Activated effector memory CD4-positive, alpha-beta T cell treated with Interleukin-2 at 50 U/mL for 16 hours (primary cell): ENCODE measurements around the gene SLC11A2.

Source experiments
- DNase-seq: peaks from one replicate; pipeline ENCODE4 v3.0.0-alpha.2; 2020

SLC11A2 gene

DNA sequence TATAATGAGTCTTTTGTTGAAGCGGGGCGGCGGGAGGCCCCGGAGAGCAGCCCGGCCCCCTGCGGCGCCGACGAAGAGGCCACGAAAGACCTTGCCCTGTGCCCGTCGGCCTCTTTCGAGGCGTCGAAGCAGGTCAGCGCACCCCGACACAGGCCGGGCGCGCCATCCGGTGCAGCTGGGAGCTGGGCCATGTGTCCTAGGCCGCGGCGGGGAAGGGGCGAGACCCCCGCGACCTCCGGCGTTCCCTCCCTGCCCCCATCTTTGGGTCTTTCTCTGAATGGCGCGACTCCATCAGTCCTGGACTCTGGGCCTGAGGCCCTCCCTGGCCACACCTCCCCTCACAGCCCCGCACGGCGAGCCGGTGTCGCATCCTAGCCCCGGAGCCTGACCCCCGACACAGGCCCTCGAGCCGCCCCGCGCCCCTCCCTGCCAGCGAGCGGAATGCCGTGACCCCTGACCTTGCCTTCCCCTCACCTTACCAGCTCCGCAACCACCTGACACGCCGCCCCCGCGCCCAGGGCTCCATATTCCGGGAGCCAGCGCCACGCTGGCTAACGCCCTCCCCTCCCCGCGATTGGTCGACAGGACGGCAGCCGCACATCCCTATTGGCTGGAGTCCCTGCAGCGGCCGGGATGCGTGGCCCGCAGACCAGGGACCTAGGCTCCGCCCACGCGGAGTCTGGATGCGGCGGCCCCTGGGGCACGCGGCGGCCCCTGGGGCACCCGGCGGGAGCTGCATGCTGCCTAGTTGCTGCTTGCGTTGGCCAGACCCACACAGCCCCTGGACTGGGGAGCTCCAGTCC is at the start of gene SLC11A2:
SLC11A2 (minus strand) TSS at position 549 of the 803 bp plus-strand sequence. CDS start 15,656 bp downstream, outside the sequence.
- DNase-seq = peak; percentile 87

DNA sequence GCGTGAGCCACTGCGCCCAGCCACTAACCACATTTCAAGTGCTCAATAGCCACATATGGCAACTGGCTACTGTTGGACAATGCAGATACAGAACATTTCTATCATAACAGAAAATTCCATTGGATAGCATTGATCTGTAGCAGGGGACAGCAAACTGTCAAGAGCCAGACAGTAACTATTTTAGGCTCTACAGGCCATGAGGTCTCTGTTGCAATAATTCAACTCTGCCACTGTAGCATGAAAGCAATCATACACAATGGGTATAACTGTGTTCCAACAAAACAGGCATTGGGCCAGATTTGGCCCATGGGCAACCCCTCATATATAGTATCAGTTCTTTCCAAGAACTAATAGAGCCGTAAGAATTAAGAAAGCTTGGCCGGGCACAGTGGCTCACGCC is 49.2 kb upstream of the SLC11A2 start:
- no peak for DNase-seq

DNA sequence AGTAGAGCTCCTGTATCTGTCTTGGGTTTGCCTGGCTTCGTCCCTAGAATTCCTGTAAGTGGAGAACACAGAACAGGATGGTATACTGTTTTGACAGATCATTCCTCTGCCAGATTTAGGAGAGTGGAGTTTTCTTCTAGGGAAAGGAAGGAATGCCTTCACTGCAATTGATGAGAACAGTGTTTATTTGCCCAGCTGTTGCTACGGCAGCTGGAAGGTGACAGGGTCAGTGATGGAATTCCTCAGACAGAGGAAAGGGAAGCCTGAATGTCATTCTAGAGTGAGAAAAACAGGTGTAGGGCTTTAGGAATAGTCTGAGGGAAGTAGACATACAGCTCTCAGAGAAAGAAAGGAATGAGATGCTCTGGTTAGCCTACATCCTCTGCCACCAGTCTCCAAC is 45.5 kb upstream of the SLC11A2 start:
- no peak for DNase-seq

GRCh38 chr12:51070004-51070403 is 43.8 kb upstream of the SLC11A2 start:
- DNase-seq = no peak

DNA sequence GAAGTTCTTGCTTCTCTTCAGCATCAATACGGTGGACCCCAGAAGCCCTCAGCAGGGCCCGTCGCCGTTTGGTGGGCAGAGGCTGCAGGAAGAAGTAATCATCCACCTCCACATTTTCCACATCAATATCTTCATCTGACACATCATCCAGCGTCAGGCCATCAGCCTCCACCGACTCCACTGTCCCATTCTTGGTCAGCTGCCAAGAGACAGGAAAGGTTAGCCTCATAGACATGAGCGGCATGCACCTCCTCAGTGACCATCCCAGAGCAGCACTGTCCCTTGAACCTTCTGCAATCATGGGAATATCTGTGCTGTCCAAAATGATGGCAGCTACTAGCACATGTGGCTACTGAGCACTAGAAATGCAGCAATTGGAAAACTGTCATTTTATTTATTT is 41.6 kb upstream of the SLC11A2 start:
- no peak for DNase-seq

- DNase-seq = no peak
These were observed 41.0 kb upstream of the SLC11A2 start for GRCh38 chr12:51067229-51067628.

DNA sequence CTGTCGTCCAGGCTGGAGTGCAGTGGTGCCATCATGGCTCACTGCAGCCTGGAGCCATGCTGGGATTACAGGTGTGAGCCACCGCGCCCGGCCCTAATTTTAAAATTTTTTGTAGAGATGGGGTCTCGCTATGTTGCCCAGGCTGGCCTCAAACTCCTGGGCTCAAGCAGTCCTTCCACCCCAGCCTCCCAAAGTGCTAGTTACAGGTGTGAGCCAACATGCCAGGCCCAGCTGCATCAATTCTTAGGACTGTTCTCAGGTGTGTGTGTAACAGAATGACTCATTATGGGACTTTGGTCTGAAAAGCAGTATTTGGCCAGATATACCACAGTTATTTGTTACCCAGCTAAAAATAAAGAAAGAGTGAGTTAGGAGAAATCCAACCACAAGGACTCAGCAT is 39.3 kb upstream of the SLC11A2 start:
- DNase-seq = no peak

GRCh38 chr12:51062631-51063397 is 36.6 kb upstream of the SLC11A2 start:
- DNase-seq = no peak

DNA sequence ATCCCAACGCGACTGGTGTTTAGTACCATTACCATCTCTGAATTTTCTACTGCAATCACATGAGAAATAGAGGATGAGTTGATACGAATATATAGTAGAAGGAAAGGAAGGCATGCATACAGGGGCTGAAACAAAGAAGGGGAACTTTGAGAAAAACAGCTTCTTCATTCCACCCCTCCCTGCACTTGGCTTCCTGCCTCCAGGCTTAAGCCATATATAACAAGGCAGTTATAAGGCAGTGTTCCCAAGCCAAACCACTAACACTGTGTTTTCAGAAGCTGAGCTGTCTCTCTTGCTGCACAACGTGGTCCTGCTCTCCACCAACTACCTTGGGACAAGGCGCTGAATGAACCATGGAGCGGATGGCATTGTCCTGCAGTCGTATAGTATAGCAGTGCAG is 32.9 kb upstream of the SLC11A2 start:
- no peak for DNase-seq

- no peak for DNase-seq
These were observed 30.1 kb upstream of the SLC11A2 start for GRCh38 chr12:51056242-51056641.

- DNase-seq = no peak
These were observed 28.9 kb upstream of the SLC11A2 start for GRCh38 chr12:51055060-51055459.

- DNase-seq = no peak
These were observed 25.6 kb upstream of the SLC11A2 start for GRCh38 chr12:51051787-51052186.

DNA sequence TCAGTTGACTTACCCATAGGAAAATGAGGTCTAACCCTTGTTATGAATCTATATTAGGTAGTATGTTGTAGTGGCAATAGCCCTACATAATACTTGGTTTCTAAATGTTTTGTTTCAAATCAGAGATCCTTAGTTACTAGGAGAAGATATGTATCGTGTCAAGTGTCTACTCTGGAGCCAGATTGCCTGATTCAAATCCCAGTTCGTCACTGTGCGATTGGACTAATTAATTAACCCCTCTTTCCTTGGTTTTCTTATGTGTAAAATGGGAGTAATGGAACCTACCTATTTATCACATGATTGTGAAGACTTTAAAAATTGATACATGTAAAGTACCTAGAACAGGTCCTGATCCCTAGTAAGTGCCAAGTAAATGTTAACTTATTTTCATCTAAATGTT is 23.3 kb upstream of the SLC11A2 start:
- no peak for DNase-seq

- no peak for DNase-seq
These were observed 22.6 kb upstream of the SLC11A2 start for GRCh38 chr12:51048661-51049251.

DNA sequence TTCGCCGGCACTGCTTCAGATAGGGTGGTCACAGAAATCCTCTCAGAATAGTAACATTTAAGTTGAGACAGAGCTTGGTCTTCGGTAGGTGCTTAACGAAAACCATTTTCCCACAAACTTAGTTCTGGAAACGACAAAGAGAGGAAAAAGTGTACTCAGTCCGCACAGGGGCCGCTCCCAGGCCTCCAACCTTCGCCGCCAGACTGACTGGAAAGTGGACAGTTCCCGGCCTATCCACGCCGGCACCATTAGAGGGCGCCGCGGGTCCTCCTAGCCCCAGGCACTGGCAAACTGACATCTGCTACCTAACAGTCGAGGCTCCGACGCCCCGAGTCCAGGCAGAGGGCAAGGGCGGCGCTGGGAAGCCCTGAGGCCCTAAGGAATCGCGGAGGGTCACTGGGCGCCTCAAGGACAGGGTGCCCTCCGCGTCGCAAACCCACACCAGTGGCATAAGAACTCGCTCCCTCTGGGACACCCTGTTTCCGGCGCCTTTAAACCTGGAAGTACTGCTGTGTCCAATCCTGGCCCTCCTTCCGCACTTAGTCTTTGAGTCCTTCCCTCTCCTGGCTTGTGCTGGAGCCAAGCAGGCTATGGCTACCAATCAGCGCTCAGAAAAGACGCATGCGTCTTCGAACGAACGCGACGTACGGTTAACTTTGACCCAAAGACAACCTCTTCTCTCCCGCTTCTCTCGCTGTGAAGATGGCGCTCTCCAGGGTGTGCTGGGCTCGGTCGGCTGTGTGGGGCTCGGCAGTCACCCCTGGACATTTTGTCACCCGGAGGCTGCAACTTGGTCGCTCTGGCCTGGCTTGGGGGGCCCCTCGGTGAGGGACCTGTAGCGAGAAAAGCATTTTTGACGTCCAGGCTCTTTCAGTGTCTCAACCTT is 21.7 kb upstream of the SLC11A2 start, which contains the start of gene LETMD1:
LETMD1 (plus strand) TSS at position 673 of the 886 bp plus-strand sequence; CDS start at position 703, 30 bp downstream.
- DNase-seq = peak; percentile 85

- DNase-seq = no peak
These were observed 10.1 kb upstream of the SLC11A2 start for GRCh38 chr12:51036279-51036678.

DNA sequence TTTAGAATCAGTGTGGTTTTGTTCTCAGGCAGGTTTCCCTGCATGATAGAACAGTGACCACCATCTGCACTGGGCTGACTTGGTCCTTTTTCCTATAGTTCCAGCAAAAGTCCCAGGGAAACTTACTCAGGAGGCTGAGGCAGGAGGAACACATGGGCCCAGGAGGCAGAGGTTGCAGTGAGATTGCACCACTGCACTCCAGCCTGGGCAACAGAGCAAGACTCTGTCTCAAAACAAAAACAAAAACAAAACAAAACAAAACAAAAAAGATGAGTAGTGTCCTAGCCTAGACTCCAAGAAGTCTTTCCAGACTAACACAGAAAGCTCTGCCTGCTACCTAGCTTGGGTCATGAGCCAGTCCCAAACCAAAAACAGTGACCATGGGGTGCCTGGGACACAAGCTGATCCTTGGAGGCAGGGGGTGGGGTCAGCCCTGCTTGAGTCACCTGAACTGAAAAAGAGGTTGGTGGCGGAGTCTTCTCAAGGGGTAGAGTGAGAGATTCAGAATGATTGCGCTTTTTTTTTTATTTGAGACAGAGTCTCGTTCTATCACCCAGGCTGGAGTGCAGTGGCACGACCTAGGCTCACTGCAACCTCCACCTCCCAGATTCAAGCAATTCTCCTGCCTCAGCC is 7.4 kb upstream of the SLC11A2 start:
- DNase-seq = no peak

DNA sequence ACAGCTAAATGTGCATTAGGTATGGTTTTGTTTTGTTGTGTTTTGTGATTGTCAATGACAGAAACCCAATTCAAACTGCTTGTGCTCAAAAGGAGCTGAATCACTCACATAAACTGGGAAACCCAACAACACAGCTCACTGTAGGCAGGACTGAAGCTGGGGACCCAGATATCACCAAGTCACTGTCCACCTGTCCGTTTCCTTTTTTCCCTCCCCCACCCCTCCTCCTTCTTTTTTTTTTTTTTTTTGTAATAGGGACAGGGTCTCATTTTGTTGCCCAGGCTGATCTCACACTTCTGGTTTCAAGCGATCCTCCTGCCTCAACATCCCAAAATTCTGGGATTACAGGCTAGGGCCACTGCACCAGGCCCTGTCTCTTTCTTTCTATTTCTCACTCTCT is 6.9 kb upstream of the SLC11A2 start:
- DNase-seq = no peak

DNA sequence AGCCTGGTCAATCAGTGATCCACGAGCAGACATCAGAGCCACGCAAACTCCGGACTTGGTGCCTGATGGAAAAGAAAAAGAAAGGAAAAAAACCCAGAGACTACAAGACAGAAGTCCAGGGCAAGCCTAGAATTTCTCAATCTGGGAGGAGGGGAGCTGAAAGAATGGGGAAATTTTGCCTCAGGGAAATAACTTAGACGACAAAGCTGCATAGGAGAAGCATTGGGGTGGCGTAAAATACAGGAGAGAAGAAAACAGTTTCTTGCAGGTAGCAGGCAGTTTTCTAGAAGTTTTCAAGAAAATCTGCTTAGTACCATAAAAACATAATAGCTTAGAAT is 2.6 kb upstream of the SLC11A2 start:
- no peak for DNase-seq

DNA sequence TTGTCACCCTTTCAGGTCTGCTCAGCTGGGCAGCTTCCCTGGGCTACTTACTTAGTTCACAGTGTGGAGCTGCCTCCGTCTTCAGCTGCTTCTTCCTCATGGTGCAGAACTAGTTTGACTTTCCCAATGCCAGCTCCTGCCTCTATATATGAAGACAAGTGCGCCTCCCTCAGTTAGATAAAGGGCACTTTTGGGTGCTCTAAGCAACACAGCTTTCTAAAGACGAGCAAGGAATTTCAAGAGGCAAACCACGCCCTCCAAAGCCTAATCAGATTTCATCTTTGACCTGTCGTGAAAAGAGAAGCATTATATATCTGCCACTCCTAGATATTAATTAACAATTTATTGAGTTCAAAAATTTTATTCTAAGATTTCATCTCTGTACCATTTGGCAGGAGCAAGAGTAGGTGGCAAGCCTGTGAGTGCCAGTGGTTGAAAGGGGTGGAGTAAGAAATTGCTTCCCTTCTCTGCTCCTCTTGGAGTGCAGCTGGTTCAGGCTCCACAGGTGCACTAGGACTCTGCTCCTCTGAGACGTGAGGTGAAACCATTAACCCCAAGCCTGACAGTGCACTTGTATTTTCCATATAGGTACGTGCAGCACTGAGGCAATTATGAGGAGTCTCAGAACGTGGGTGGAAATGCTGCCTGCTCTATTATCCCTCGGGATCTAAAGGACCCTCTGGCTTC is 2.1 kb upstream of the SLC11A2 start:
- no peak for DNase-seq

DNA sequence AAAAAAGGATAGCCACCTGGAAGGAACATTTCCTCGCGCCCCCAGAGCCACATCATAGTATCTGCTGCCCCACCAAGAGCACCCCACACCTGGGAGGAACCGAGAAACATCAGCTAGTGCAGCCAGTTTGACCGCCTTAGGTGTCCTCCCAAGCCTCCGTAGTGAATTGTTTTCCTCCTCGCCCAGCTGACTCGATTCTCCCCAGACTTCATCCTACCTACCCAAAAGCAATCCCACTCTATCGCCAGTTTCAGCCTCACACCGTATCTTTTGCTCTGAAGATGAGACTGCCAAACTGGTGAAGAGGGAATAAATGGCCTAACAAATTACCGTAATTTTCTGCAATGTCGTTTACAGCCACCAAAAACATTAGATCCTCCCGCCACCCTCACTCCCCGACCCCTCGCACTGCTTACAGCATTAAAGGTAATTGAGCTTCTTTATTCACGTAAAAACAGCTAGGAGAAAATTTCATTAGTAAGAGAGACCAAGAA is 1.2 kb upstream of the SLC11A2 start:
- no peak for DNase-seq
